HCEC 1CT (cell line): ENCODE data around the gene KRT79.

Experiments
- DNase-seq: peaks from one replicate; pipeline ENCODE4 v3.0.0-alpha.2; 2017

The KRT79 gene

GRCh38 chr12:52832985-52833905 lies 866 bp downstream of the KRT79 start:
- no peak for DNase-seq

GRCh38 chr12:52832451-52832850 lies 1.7 kb downstream of the KRT79 start:
- no peak for DNase-seq

GRCh38 chr12:52831251-52831650 lies 2.9 kb downstream of the KRT79 start:
- no peak for DNase-seq

GRCh38 chr12:52829986-52830770 lies 3.9 kb downstream of the KRT79 start:
- no peak for DNase-seq

GRCh38 chr12:52828591-52829021 lies 5.5 kb downstream of the KRT79 start:
- no peak for DNase-seq

GRCh38 chr12:52828156-52828555 lies 6.0 kb downstream of the KRT79 start:
- DNase-seq = no peak

- DNase-seq = no peak
Measured at GRCh38 chr12:52827499-52828090, 6.5 kb downstream of the KRT79 start.

GRCh38 chr12:52826611-52827498 lies 7.3 kb downstream of the KRT79 start:
- DNase-seq = no peak

GRCh38 chr12:52825961-52826360 lies 8.2 kb downstream of the KRT79 start:
- DNase-seq = no peak

GRCh38 chr12:52824741-52825410 lies 9.2 kb downstream of the KRT79 start:
- DNase-seq = no peak

GRCh38 chr12:52823761-52824450 lies 10.2 kb downstream of the KRT79 start:
- no peak for DNase-seq

- DNase-seq = no peak
Measured at GRCh38 chr12:52822771-52823510, 11.2 kb downstream of the KRT79 start.

GRCh38 chr12:52821826-52822660 lies 12.1 kb downstream of the KRT79 start:
- DNase-seq = no peak

GRCh38 chr12:52821071-52821730 lies 12.9 kb downstream of the KRT79 start:
- DNase-seq = no peak

GRCh38 chr12:52820521-52820920 lies 13.6 kb downstream of the KRT79 start:
- no peak for DNase-seq

GRCh38 chr12:52819731-52820510 lies 14.2 kb downstream of the KRT79 start:
- DNase-seq = no peak

GRCh38 chr12:52818887-52819420 lies 15.2 kb downstream of the KRT79 start:
- DNase-seq = no peak

- no peak for DNase-seq
Measured at GRCh38 chr12:52818388-52818787, 15.7 kb downstream of the KRT79 start.
